Measurements from ENCODE around the gene UBC. TPM values are rescaled to one million over a fixed set of nuclear protein-coding genes. Genes with fewer than 3 reads are reported as not detected.

The UBC gene
- 1,588 and 2,964 TPM in 2 replicates for total RNA-seq

DNA sequence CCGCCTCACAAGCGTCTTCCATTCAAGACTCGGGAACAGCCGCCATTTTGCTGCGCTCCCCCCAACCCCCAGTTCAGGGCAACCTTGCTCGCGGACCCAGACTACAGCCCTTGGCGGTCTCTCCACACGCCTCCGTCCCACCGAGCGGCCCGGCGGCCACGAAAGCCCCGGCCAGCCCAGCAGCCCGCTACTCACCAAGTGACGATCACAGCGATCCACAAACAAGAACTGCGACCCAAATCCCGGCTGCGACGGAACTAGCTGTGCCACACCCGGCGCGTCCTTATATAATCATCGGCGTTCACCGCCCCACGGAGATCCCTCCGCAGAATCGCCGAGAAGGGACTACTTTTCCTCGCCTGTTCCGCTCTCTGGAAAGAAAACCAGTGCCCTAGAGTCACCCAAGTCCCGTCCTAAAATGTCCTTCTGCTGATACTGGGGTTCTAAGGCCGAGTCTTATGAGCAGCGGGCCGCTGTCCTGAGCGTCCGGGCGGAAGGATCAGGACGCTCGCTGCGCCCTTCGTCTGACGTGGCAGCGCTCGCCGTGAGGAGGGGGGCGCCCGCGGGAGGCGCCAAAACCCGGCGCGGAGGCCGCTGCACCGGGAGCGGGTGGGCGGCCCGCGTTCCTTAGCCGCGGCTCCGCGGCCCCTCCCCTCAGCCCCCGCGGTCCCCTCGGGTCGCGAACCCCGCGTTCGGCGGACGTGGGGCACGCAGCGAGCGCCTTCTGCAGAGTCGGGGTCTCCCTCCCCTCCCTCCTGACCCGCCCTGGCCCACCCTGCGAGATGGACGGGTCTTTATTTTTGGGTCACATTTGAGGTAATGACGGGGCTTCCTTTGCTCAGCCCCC, at the start of gene UBC:
TSS of gene UBC (minus strand) at position 259 of the 847 bp plus-strand sequence. CDS start 879 bp downstream, outside the sequence.

GRCh38 chr12:124863416-124864325, 50.8 kb downstream of the UBC start, which contains the start of gene SCARB1:
Gene SCARB1 (minus strand): TSS chr12:124863864. CDS start chr12:124863720, 144 bp downstream.

Small RNA genes within 50 kb of the gene (small RNA-seq; reads per million reads assigned to genes)
- 0.26 reads per million for gene MIR5188 (ENCODE audit: low replicate concordance)
- gene RNU6-927P (ENCODE audit: low replicate concordance) = not detected

Other genes with a start within 250 kb of the UBC start
- gene SCARB1, start 50.8 kb downstream of the UBC start, total RNA-seq = 14.0 and 43.3 TPM in 2 replicates
- 16.2 and 29.1 TPM in 2 replicates for gene DHX37, start 74.5 kb upstream of the UBC start, total RNA-seq
- 1.5 and 12.2 TPM in 2 replicates for gene BRI3BP, start 79.0 kb upstream of the UBC start, total RNA-seq
- gene AACS, start 150.8 kb upstream of the UBC start, total RNA-seq = 46.5 and 69.8 TPM in 2 replicates